Myocyte (in vitro differentiated cells): Measurements from ENCODE around the gene SUN1. TPM values are rescaled to one million over a fixed set of nuclear protein-coding genes. Genes with fewer than 3 reads are reported as not detected.
"Not testable (repeated sequence)": the region's sequence is repeated elsewhere in the genome, so short reads cannot be mapped to it uniquely, and the experiment has no call there.

ENCODE experiments used
- DNase-seq: peaks from one replicate; pipeline ENCODE4 v3.0.0-alpha.2; 2012; ENCODE audit warnings: low read depth
- total RNA-seq: library from RNA; depleted of rRNA; stranded (reverse); fragments of >200 nt; gene quantifications from 2 replicates; pipeline ENCODE4 v1.2.3, GENCODE V29; 2014

The SUN1 gene
- total RNA-seq, 1 donor from 2014 or later = 236 TPM

DNA sequence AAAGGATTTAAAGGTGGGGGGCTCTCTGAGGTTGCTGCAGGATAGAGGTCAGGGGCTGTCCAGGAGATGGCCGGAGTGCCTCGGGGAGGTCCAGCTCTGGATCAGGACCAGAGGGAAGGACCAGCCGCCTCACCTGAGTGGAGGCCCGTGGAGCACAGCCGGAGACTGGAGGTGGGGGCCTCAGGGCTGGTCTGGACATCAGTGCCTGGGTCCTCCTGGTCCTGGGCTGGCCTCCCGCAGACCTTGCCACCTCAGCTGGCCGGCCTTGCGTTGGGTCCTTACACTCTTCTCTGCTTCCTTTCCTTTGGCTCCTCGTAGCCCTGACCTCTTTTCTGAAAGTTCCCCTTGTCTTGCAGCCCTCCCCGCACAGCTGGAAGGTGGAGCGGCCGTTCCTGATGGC is 2.0 kb downstream of the SUN1 start:
- no peak for DNase-seq

DNA sequence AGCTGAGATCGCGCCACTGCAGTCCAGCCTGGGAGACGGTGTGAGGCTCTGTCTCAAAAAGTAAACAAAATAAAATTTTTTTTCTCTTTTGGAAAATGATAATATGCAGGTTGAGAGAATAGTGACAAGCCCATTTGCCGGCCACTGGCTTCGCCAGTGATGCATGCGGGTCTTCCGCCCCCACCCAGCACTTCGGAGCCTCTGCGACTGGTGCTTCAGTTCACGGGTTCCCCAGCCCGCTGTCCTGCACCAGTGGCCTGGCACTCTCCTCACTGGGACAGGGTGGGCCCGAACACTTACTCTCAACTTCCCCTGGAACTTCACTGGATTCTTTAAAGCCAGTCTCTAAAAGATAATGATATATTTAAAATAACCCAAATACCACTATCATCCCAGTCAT is 2.7 kb downstream of the SUN1 start:
- DNase-seq = no peak

DNA sequence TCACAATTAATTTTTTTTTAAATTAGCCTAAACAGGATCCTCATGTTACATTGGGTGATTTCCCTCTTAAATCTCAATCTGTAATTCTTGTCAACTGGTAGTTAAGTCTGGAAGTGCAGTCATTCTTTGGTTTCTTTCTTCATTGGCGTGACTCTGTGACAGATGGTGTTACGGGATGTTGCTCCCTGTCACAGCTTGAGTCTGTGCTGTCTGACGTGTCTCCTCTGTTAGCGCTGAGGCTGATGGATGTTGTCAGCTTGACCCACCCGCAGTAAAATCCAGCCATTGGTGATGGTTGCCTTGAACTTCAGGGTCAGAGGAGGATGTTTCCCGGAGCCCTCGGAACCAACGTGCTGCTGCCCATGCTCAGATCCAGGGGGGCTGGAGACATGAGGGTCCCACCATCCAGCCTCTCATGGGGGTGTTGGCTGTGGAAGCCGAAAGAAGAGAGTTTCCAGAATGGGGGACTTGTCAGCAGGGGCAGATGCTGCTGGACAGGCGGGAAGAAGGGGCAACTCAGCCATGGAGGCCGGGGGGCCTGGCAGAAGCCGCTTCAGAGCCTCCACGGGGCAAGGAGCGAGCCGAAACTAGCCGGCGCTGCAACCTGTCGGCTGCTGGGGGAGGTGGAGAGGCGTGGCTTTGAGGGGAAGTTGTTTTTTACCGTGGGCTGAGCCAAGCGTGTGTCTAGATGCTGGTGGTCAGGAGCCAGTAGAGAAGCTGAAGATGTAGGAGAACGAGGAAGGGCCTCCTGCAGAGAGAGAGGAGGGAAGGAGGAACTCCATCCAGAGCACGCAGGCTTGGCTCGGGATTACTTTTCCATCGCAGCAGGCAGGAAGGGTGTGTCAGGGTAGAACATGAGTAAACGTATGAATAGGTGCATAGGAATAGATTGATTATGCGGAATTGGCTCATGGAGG is 3.5 kb downstream of the SUN1 start:
- DNase-seq = no peak

DNA sequence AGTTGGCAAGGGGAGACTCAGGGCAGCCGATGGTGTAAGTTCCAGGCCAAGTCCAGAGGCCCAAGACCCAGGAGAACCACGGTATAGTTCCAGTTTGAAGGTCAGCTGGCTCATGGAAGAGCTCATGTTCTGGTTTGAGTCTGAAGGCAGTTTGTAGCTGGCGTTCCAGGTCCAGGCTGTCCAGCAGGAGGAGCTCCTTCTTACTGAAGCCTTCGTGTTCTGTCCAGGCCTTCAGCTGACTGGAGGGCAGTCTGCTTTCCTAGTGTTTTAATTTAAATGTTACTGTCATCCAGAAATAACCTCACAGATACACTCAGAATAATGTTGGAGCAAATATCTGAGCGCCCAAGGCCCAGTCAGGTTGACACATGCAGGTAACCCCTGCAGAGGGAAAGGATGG is 4.2 kb downstream of the SUN1 start:
- DNase-seq = peak; percentile 55

DNA sequence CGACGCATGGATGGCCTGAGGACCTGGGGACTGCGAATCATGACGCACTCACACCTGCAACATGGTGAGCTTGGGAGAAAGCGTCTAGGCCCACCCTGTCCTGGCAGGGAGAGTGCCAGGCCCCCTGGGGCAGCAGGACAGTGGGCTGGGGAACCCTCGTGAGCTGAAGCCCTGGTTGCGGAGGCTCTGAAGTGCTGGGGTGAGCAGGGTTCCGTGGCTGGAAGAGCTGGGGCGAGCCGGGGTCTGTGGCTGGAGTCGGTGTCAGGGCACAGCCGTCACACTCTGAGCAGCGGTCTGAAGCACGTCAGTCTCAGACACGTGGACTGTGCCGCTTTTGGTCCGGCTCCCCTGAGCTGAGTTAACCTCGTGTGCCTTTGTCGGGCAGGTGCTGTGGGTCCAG is 4.7 kb downstream of the SUN1 start:
- DNase-seq = no peak

DNA sequence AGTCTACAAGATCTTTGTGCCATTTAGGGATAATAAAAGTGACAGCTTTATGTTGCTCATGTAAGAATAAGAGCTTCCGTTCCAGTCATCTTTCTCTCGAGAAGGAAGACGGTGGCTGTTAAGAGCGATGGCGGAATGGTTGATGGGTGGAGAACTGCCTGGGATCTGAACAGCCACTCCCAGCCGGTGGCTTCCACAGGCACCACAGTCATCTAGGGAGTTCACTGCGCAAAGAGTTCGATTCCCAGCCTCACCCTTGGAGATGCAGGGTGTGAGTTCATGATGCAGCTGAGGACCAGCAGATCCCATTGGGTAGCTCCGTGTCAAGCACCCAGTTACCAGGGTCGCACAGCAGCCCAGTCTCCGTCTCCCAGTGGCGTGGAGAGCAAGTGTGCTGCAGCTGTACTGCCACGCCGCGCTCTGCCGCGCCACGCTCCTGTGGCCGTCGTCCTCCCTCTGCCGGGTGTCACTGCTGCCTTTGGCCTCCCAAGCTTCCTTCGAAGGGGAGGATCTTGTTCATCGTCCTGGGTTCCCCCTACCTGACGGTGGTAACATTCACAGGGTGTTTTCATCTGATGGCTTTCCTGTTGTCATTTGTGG is 7.8 kb downstream of the SUN1 start:
- DNase-seq = no peak

DNA sequence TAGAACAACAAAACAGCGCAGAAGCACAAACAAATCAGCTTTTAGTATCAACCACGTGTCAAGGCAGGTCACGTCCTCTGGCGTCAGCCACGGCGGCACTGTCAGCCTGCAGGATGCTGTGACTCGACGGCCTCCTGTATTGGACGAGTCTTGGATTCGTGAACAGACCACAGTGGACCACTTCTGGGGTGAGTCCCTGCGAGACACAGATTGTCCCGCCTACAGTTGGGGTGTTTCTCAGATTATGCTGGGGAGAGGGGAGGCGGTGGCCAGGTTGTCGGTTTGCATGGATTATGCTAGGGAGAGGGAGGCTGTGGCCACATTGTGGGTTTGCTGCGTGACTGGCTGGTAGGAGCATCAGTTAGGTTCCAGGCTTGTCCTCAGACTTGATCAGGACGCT is 9.7 kb downstream of the SUN1 start:
- no peak for DNase-seq

DNA sequence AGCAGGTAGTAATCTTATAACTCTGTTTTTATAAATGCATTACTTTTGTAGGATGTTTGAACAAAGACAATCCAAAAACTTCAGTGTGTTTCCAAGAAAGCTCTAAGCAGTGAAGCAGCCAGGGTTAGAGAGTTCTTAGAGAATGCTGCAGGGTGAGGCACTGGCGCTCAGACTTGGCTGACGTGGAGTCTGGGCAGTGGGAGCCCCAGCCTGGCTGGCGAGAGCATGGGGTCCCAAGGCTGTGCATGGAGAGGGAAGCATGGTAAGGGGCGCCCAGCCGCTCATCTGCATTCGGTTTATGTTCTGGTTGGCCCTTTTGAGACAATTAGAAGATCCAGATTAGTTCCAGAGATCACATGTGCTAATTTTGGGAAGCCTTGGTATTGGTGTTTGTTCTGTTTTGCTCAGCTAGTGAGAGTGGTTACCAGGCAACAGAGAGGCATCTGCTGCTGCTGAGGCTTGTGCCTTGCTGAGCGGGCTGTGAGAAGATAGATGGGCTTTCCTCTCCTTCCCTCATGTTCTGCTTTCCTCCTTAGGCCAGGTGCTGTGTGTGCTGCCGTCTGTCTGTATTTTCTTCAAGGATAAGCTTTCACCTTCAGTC is 10.3 kb downstream of the SUN1 start:
- DNase-seq = no peak

DNA sequence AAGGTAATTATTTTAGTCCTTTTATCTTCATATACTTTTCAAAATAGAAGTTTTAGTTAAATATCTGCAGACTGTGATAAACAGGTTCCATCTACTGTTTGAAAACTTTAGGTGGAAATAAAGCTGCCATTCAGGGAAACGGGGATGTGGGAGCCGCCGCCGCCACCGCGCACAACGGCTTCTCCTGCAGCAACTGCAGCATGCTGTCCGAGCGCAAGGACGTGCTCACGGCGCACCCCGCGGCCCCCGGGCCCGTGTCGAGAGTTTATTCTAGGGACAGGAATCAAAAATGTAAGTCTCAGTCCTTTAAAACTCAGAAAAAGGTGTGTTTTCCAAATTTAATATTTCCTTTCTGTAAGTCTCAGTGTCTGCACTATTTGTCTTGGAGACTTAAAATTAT is 11.0 kb downstream of the SUN1 start:
- DNase-seq = no peak

DNA sequence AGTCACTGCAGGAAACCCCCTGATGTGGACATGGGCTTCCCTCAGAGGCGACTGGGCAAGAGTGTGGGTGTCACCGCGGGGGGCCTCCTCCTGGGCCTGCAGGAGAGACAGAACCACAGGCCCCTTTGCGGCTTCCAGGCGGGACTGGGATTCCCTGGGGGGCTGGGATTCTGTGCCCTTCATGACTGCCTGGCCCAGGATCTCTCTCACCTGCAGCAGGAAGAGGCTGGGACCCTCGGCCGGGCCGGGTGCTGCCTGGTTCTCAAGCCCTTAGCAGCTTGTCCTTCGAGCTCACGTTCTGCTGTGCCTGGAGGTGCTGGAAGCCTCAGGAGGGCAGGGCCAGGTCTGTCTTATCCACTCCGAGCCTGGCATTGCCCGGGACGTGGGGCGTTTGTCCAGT is 11.8 kb downstream of the SUN1 start:
- DNase-seq = no peak

DNA sequence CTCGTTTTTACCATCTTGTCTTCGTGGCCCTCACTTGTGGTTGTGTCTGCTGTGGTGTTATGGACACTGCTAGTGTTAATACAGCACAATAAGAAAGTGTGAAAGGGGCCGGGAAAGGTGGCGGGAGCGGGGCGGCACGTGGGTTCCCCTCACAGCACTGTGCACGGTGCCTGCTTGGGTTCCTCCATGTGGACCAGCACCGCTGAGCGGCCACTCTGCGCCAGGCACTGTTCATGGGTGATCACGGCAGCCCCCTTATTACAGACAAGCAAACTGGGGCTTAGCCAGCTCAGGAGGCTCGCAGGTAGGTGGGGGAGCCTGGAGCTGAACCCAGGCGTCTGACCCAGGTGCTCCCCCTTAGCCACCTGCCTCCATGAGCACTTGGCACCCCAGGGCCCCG is 12.2 kb downstream of the SUN1 start:
- no peak for DNase-seq

DNA sequence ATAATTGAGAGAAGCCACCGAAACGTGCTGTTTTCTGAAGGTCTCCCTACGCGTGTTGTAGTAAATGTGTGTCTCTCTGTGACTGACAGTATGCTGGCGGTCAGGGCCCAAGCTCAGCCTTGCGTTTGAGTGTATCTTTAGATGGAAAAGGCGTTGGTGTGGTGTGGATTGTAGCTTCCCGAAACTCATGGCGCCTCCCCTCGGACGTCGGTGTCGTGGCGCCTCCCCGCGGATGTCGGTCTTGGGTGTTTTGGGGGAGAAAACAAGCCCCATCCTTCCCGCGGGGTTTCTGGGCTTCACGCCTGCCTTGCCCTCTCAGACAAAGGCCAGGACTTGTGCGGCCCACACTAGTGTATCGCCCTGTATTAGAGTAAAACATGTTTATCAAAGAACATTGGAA is 12.8 kb downstream of the SUN1 start:
- no peak for DNase-seq

DNA sequence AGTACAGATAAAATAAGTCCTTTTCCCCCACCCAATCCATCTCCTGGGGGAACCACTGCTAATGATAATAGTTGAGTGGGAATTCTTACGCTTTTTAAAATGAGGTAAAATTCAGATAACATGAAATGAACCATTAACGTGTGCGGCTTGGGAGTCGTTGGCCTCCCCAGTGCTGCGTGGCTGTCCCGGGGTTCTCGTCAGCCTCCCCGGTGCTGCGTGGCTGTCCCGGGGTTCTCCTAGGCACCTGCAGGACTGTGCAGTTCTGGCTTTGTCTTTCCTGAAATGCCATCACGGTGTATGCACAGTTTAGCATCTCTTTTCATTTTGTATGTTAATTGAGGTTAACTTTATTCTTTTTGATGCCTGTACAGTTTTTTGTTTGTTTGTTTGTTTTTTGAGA is 13.5 kb downstream of the SUN1 start:
- DNase-seq = no peak

DNA sequence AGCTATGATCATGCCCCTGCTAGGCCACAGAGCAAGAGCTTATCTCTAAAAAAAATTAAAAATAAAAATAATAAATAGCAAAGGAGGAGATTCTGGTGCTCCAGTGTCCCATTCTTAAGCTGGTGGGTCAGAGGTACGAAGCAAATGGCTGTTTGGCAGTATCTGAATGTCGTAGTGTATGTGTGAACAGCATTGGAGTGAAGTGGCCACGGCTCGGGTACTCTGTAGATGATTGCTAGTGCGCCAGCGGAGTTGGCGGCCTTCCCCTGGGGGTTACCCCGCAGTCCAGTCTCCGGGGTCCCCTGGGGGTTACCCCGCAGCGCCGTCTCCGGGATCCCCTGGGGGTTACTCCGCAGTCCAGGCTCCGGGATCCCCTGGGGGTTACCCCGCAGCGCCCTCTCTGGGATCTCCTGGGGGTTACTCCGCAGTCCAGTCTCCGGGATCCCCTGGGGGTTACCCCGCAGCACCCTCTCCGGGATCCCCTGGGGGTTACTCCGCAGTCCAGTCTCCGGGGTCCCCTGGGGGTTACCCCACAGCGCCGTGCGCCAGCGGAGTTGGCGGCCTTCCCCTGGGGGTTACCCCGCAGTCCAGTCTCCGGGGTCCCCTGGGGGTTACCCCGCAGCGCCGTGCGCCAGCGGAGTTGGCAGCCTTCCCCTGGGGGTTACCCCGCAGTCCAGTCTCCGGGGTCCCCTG is 14.8 kb downstream of the SUN1 start:
- not testable (repeated sequence) for DNase-seq

DNA sequence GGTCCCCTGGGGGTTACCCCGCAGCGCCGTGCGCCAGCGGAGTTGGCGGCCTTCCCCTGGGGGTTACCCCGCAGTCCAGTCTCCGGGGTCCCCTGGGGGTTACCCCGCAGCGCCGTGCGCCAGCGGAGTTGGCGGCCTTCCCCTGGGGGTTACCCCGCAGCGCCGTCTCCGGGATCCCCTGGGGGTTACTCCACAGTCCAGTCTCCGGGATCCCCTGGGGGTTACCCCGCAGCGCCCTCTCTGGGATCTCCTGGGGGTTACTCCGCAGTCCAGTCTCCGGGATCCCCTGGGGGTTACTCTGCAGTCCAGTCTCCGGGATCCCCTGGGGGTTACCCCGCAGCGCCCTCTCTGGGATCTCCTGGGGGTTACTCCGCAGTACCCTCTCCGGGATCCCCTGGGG is 15.5 kb downstream of the SUN1 start:
- not testable (repeated sequence) for DNase-seq

DNA sequence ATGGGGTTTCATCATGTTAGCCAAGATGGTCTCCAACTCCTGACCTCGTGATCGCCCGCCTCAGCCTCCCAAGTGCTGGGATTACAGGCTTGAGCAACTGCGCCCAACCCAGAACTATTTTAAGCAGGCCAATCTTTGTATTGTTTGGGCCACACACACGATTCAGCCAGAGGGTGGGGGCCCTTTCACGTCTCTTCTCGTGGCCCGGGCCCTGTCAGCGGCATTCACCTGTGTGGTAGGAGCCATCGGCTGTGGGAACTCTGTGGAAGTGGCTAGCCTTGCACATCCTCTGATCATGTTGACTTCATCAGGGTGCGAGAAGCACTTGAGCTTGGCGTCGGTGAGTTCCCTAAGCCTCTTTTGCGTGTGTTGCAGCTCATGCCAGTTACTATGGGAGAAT is 16.9 kb downstream of the SUN1 start:
- no peak for DNase-seq

DNA sequence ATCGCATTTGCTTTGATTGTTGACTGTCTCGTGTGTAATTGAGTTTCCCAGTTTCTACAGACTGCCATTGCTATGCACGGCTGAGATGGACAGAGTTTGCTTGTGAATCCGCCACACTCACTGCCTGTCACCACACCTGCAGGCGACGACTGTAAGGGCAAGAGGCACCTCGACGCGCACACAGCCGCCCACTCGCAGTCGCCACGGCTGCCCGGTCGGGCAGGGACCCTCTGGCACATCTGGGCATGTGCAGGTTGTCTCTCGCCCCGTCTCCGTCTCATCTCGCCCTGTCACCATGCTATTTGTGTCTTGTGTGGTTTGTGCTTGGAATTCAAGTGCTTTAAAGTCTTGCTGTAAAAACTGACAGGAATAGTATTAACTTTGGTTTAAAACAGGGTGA is 17.5 kb downstream of the SUN1 start:
- no peak for DNase-seq

DNA sequence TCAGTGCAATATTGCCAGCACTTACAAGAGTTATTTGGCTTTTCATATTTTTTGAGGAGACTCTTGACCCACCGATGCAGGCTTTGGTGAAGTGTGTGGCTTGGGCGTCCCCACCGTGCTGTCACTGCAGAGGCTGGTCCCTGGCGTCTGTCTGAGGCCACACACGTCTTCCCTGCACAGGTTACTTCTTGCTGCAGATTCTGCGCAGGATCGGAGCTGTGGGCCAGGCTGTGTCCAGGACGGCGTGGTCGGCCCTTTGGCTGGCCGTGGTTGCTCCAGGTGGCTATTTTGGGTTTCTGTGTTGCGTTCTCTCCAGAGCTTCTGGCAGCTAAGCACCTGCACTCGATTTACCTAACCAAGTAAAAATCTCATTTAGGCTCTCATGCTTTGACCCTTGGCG is 18.9 kb downstream of the SUN1 start:
- DNase-seq = no peak

DNA sequence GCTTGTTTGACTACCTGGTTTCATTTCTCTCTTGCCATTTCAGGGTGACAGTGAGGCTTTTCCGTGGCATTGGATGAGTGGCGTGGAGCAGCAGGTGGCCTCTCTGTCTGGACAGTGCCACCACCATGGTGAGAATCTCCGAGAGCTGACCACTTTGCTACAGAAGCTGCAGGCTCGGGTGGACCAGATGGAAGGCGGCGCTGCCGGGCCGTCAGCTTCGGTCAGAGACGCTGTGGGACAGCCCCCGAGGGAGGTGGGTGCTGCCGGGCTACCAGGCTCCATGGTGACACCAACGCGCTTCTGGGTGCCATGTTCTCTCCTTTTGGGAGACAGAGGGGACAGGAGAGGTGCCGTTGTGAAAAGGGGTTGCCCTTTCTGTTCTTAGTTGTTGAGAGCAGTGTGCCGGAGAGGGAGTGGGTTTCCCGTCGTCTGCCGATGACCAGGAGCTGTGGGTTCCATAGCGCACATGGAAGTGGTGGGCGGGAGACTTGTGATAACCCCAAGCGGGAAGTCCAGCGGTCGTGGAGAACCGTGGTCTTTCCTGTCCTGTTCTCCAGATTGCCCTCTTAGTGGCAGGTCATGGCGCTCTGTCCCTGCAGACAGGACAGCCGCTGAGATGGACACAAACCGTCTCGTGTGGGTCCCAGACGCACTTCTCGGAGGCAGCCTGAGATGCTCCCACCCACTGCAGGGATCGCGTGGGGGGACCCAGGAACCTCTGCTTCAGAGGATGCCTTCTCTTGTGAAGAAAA is 21.3 kb downstream of the SUN1 start:
- no peak for DNase-seq

DNA sequence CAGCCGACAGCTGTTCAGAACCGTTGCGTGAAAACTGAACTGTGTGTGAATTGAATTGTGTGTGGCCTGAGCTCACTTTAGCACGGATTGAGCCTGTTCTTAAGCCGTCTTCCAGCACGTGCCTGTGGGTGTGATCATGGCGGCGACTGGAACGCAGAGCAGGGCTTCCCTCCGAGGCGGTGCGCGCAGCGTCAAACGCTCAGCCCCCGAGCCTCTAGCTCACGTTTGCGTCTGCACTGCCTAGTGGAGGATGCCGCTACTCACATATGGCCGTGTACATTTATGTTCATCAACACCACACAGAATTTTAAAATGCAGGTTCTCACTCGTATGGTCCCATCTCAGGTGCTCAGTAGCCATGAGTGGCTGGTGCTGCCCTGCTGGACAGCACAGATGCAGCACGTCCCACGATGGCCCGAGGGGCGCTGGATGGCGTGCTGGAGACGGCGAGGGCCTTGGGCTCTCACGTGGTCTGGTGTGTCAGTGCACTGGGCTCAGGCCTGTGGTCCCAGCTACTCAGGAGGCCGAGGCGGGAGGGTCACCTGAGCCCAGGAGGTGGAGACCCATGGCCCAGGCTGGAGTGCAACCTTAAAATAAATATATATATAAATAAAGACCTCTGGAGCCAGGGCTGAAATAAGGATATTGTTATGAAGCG is 22.0 kb downstream of the SUN1 start:
- DNase-seq = no peak
